Trophoblast cell (in vitro differentiated cells and primary cell): ENCODE measurements around the gene RCOR1.

ENCODE experiments used
- DNase-seq, 2 donors: peaks; one replicate each; pipeline ENCODE4 v3.0.0-alpha.2; 2016
- H2AFZ ChIP-seq: 2 replicates; pipeline ENCODE4 v1.6.1; 2013; ENCODE audit warnings: low read length, moderate library complexity, mild to moderate bottlenecking; ENCODE audit not compliant: insufficient read depth, poor library complexity
- H2AK5ac ChIP-seq: 2 replicates; pipeline ENCODE4 v1.6.1; 2013; ENCODE audit warnings: mild to moderate bottlenecking, low read length
- H2BK120ac ChIP-seq: 2 replicates; pipeline ENCODE4 v1.6.1; 2013; ENCODE audit warnings: low read length, mild to moderate bottlenecking, moderate library complexity; ENCODE audit not compliant: insufficient read depth, poor library complexity
- H2BK12ac ChIP-seq: 2 replicates; pipeline ENCODE4 v1.6.1; 2013; ENCODE audit warnings: mild to moderate bottlenecking, low read length, moderate library complexity
- H2BK5ac ChIP-seq: 2 replicates; pipeline ENCODE4 v1.6.1; 2013; ENCODE audit warnings: low read length, low read depth, moderate library complexity, mild to moderate bottlenecking; ENCODE audit not compliant: poor library complexity
- H3K14ac ChIP-seq: 2 replicates; pipeline ENCODE4 v1.6.1; 2013; ENCODE audit warnings: mild to moderate bottlenecking, low read length
- H3K18ac ChIP-seq: 2 replicates; pipeline ENCODE4 v1.6.1; 2013; ENCODE audit warnings: mild to moderate bottlenecking, low read length
- H3K23ac ChIP-seq: 2 replicates; pipeline ENCODE4 v1.6.1; 2013; ENCODE audit warnings: low read length
- H3K27ac ChIP-seq: 2 replicates; pipeline ENCODE4 v1.5.1; 2013; ENCODE audit warnings: low read depth, mild to moderate bottlenecking, inconsistent platforms, low read length, moderate library complexity
- H3K27me3 ChIP-seq: 2 replicates; pipeline ENCODE4 v1.6.1; 2013; ENCODE audit warnings: inconsistent platforms, mild to moderate bottlenecking, low read length, moderate library complexity; ENCODE audit not compliant: insufficient read depth
- H3K36me3 ChIP-seq, 2 experiments: 1 replicate in 1 of 2; 2 replicates in 1 of 2; pipeline ENCODE4 v1.6.1; 2013; ENCODE audit warnings: low read length in 2 of 2, mild to moderate bottlenecking in 2 of 2, moderate library complexity in 1 of 2; ENCODE audit not compliant: insufficient read depth in 2 of 2, control insufficient read depth in 1 of 2
- H3K4ac ChIP-seq: 2 replicates; pipeline ENCODE4 v1.6.1; 2013; ENCODE audit warnings: low read depth, mild to moderate bottlenecking, low read length, moderate library complexity
- H3K4me1 ChIP-seq, 2 experiments: 1 replicate in 1 of 2; 2 replicates in 1 of 2; pipeline ENCODE4 v1.6.1; 2013; ENCODE audit warnings: low read length in 2 of 2, mild to moderate bottlenecking in 2 of 2, moderate library complexity in 1 of 2; ENCODE audit not compliant: insufficient read depth in 2 of 2, control insufficient read depth in 1 of 2
- H3K4me2 ChIP-seq: 2 replicates; pipeline ENCODE4 v1.6.1; 2013; ENCODE audit warnings: inconsistent platforms, mild to moderate bottlenecking, low read length, moderate library complexity
- H3K4me3 ChIP-seq: 2 replicates; pipeline ENCODE4 v1.5.1; 2013; ENCODE audit warnings: mild to moderate bottlenecking, low read depth, low read length, inconsistent platforms
- H3K79me1 ChIP-seq: one replicate; pipeline ENCODE4 v1.6.1; 2013; ENCODE audit warnings: low read length
- H3K79me2 ChIP-seq: 2 replicates; pipeline ENCODE4 v1.6.1; 2013; ENCODE audit warnings: low read length, mild to moderate bottlenecking; ENCODE audit not compliant: control insufficient read depth, insufficient read depth, poor library complexity
- H3K9ac ChIP-seq: 2 replicates; pipeline ENCODE4 v1.6.1; 2013; ENCODE audit warnings: mild to moderate bottlenecking, low read length
- H3K9me3 ChIP-seq: 2 replicates; pipeline ENCODE4 v1.6.1; 2013; ENCODE audit warnings: low read depth, mild to moderate bottlenecking, control low read depth, inconsistent platforms, low read length; ENCODE audit not compliant: insufficient read depth
- H4K12ac ChIP-seq: 2 replicates; pipeline ENCODE4 v1.6.1; 2013; ENCODE audit warnings: low read depth, mild to moderate bottlenecking, low read length, moderate library complexity
- H4K8ac ChIP-seq: 2 replicates; pipeline ENCODE4 v1.6.1; 2013; ENCODE audit warnings: low read depth, mild to moderate bottlenecking, low read length, moderate library complexity
- H4K91ac ChIP-seq: one replicate; pipeline ENCODE4 v1.6.1; 2013; ENCODE audit warnings: low read depth, mild to moderate bottlenecking, low read length, moderate library complexity
- WGBS: extraction: QIAGEN DNeasy Blood & Tissue Kit; methylation state at CpG from one replicate; pipeline ENCODE4 v1.1.7; 2013; ENCODE audit warnings: missing lambda C conversion rate; ENCODE audit not compliant: insufficient read length, insufficient coverage; ENCODE audit errors: extremely low coverage; 5-methylcytosine and 5-hydroxymethylcytosine counted together

RCOR1 gene

GRCh38 chr14:102624666-102625065 is 32.2 kb downstream of the RCOR1 start:
- Histone ChIP-seq H4K91ac (no peak overlapping the region), H4K8ac (no peak overlapping the region), H3K79me2 (peaks cover 24% of the 10 kb centered on the region), H2BK12ac (no peak overlapping the region), H3K27me3 (no peaks in the 10 kb centered on the region), H3K18ac (no peak overlapping the region), H3K14ac (no peak overlapping the region), H3K27ac (no peak overlapping the region), H2AFZ (no peak overlapping the region), H2AK5ac (no peak overlapping the region), H3K4me1 (peaks cover 5 to 10% of the 10 kb centered on the region in 2 experiments), H2BK120ac (no peak overlapping the region), H3K23ac (no peak overlapping the region), H3K36me3 (peaks cover 3 to 6% of the 10 kb centered on the region in 2 experiments), H3K79me1 (peaks cover 2% of the 10 kb centered on the region), H3K4me3 (no peak overlapping the region), H3K4ac (peak overlapping the region; percentile 70), H3K9me3 (no peaks in the 10 kb centered on the region), H4K12ac (no peak overlapping the region), H3K9ac (no peak overlapping the region), H2BK5ac (no peak overlapping the region), H3K4me2 (no peak overlapping the region)
- DNase-seq: no peak
- WGBS: no CpG with 5 or more reads among the region's 3 CpGs

GRCh38 chr14:102625564-102626296 is 33.3 kb downstream of the RCOR1 start:
- no peak overlapping the region for H3K4me2 ChIP-seq
- peaks cover 3 to 4% of the 10 kb centered on the region in 2 experiments for H3K36me3 ChIP-seq
- H3K9ac ChIP-seq: no peak overlapping the region
- H2BK5ac ChIP-seq: no peak overlapping the region
- no peaks in the 10 kb centered on the region for H3K27me3 ChIP-seq
- H3K18ac ChIP-seq: no peak overlapping the region
- no peak overlapping the region for H3K14ac ChIP-seq
- H3K9me3 ChIP-seq: no peaks in the 10 kb centered on the region
- H3K27ac ChIP-seq: no peak overlapping the region
- no peak overlapping the region for H4K8ac ChIP-seq
- H2AFZ ChIP-seq: no peak overlapping the region
- no peak overlapping the region for H4K12ac ChIP-seq
- no peak overlapping the region for H4K91ac ChIP-seq
- no peak overlapping the region for H3K4me3 ChIP-seq
- H3K79me1 ChIP-seq: peaks cover 2% of the 10 kb centered on the region
- peak overlapping the region; percentile 37 for H3K4ac ChIP-seq
- DNase-seq: no peak
- H3K79me2 ChIP-seq: peaks cover 25% of the 10 kb centered on the region
- no peak overlapping the region for H2BK12ac ChIP-seq
- no peak overlapping the region for H3K23ac ChIP-seq
- no peak overlapping the region for H2AK5ac ChIP-seq
- peaks cover 9 to 10% of the 10 kb centered on the region in 2 experiments for H3K4me1 ChIP-seq
- WGBS: no CpG with 5 or more reads among the region's 6 CpGs
- H2BK120ac ChIP-seq: no peak overlapping the region

- Histone ChIP-seq H4K12ac (no peak overlapping the region), H4K91ac (no peak overlapping the region), H2AK5ac (no peak overlapping the region), H3K79me1 (peaks cover 2% of the 10 kb centered on the region), H3K18ac (no peak overlapping the region), H3K27ac (no peak overlapping the region), H3K4ac (peak overlapping the region; percentile 91), H3K9ac (no peak overlapping the region), H3K27me3 (no peaks in the 10 kb centered on the region), H3K4me2 (no peak overlapping the region), H3K14ac (no peak overlapping the region), H4K8ac (no peak overlapping the region), H3K9me3 (no peaks in the 10 kb centered on the region), H3K4me3 (no peak overlapping the region), H3K79me2 (peaks cover 24% of the 10 kb centered on the region), H2BK12ac (no peak overlapping the region), H2BK5ac (no peak overlapping the region), H2BK120ac (no peak overlapping the region), H3K4me1 (peaks cover 9 to 13% of the 10 kb centered on the region in 2 experiments), H2AFZ (no peak overlapping the region), H3K36me3 (peaks cover 3 to 4% of the 10 kb centered on the region in 2 experiments), H3K23ac (no peak overlapping the region)
- no peak for DNase-seq
- WGBS: no CpG with 5 or more reads among the region's 1 CpG
Observed at GRCh38 chr14:102626530-102626929, 34.1 kb downstream of the RCOR1 start.

GRCh38 chr14:102629011-102629444 is 36.6 kb downstream of the RCOR1 start:
- no peak overlapping the region for H2BK12ac ChIP-seq
- H3K79me2 ChIP-seq: peaks cover 23% of the 10 kb centered on the region
- 100% methylated on average over 1 of the region's 8 CpGs for WGBS
- no peak overlapping the region for H2AK5ac ChIP-seq
- no peak overlapping the region for H3K9ac ChIP-seq
- peaks cover 2% of the 10 kb centered on the region for H3K79me1 ChIP-seq
- no peak overlapping the region for H4K8ac ChIP-seq
- H3K4me2 ChIP-seq: no peak overlapping the region
- H2BK5ac ChIP-seq: no peak overlapping the region
- H3K4me1 ChIP-seq: peaks cover 9 to 13% of the 10 kb centered on the region in 2 experiments
- peak overlapping the region; percentile 49 for H3K4ac ChIP-seq
- no peak overlapping the region for H3K4me3 ChIP-seq
- H3K9me3 ChIP-seq: no peaks in the 10 kb centered on the region
- peaks cover 6 to 7% of the 10 kb centered on the region in 2 experiments for H3K36me3 ChIP-seq
- no peak overlapping the region for H4K91ac ChIP-seq
- no peak overlapping the region for H3K18ac ChIP-seq
- no peaks in the 10 kb centered on the region for H3K27me3 ChIP-seq
- DNase-seq: no peak
- no peak overlapping the region for H3K14ac ChIP-seq
- no peak overlapping the region for H3K27ac ChIP-seq
- no peak overlapping the region for H2AFZ ChIP-seq
- H2BK120ac ChIP-seq: no peak overlapping the region
- no peak overlapping the region for H3K23ac ChIP-seq
- H4K12ac ChIP-seq: no peak overlapping the region
